ENCODE results near the gene SHROOM2.

Gene SHROOM2

GRCh38 chrX:9747644-9748043 is 38.6 kb upstream of the SHROOM2 start:
- H3K4me3 ChIP-seq (ENCODE audit: low read depth, low read length) = no peak overlapping the region
- no peak for TF ChIP-seq CTCF (IDR thresholded peaks at IDR 0.05; ENCODE audit: control insufficient read depth, extremely low read depth, insufficient read depth)
- DNase-seq (ENCODE audit: low read depth) = no peak

- no peak overlapping the region for H3K4me3 ChIP-seq (ENCODE audit: low read depth, low read length)
- DNase-seq (ENCODE audit: low read depth) = no peak
- no peak for TF ChIP-seq CTCF (IDR thresholded peaks at IDR 0.05; ENCODE audit: control insufficient read depth, extremely low read depth, insufficient read depth)
These were observed 37.0 kb upstream of the SHROOM2 start for GRCh38 chrX:9749146-9749692.

GRCh38 chrX:9757366-9757765 is 28.9 kb upstream of the SHROOM2 start:
- no peak for DNase-seq (ENCODE audit: low read depth)
- no peak overlapping the region for H3K4me3 ChIP-seq (ENCODE audit: low read depth, low read length)
- TF ChIP-seq CTCF (IDR thresholded peaks at IDR 0.05; ENCODE audit: control insufficient read depth, extremely low read depth, insufficient read depth) = no peak

GRCh38 chrX:9758021-9758638 is 28.1 kb upstream of the SHROOM2 start:
- no peak for DNase-seq (ENCODE audit: low read depth)
- H3K4me3 ChIP-seq (ENCODE audit: low read depth, low read length) = no peak overlapping the region
- no peak for TF ChIP-seq CTCF (IDR thresholded peaks at IDR 0.05; ENCODE audit: control insufficient read depth, extremely low read depth, insufficient read depth)

- no peak overlapping the region for H3K4me3 ChIP-seq (ENCODE audit: low read depth, low read length)
- no peak for TF ChIP-seq CTCF (IDR thresholded peaks at IDR 0.05; ENCODE audit: control insufficient read depth, extremely low read depth, insufficient read depth)
- no peak for DNase-seq (ENCODE audit: low read depth)
These were observed 26.9 kb upstream of the SHROOM2 start for GRCh38 chrX:9759337-9759736.

GRCh38 chrX:9765072-9765736 is 21.0 kb upstream of the SHROOM2 start:
- no peak for TF ChIP-seq CTCF (IDR thresholded peaks at IDR 0.05; ENCODE audit: control insufficient read depth, extremely low read depth, insufficient read depth)
- no peak overlapping the region for H3K4me3 ChIP-seq (ENCODE audit: low read depth, low read length)
- DNase-seq (ENCODE audit: low read depth) = no peak

Data from LNCaP clone FGC (cell line).